Sigmoid colon (tissue), 4 donors: ENCODE measurements around the gene DNAAF1.

Source experiments
- CTCF ChIP-seq, 4 experiments: fragments of 450-650 bp in 3 of 4; fragments of 200-600 bp in 1 of 4; IDR thresholded peaks; one replicate each; pipeline ENCODE4 v1.5.1; 2016 to 2019; ENCODE audit warnings: antibody characterized with exemption in 4 of 4, mild to moderate bottlenecking in 3 of 4, moderate library complexity in 2 of 4
- EP300 ChIP-seq, 4 donors: sonication (generic); formaldehyde crosslinking; IDR thresholded peaks; one replicate each; pipeline ENCODE4 v1.6.1; 2017; ENCODE audit warnings: antibody characterized with exemption in 4 of 4
- POLR2A ChIP-seq, 2 donors: fragments of 450-650 bp; IDR thresholded peaks; one replicate each; pipeline ENCODE4 v1.6.1; 2016; ENCODE audit warnings: antibody characterized with exemption in 2 of 2, mild to moderate bottlenecking in 2 of 2, moderate library complexity in 2 of 2
- POLR2AphosphoS5 ChIP-seq, 4 donors: sonication (generic); formaldehyde crosslinking; IDR thresholded peaks; one replicate each; pipeline ENCODE4 v1.6.1; 2017; ENCODE audit warnings: antibody characterized with exemption in 4 of 4

- TF ChIP-seq CTCF (IDR thresholded peaks at IDR 0.05) (no peak), POLR2A (IDR thresholded peaks at IDR 0.05) (no peak), EP300 (IDR thresholded peaks at IDR 0.05) (no peak), POLR2AphosphoS5 (IDR thresholded peaks at IDR 0.05) (no peak)
Observed at GRCh38 chr16:84105301-84105815, 39.8 kb upstream of the DNAAF1 start.
